ENCODE data around the gene SLC25A10. TPM values are rescaled to one million over a fixed set of nuclear protein-coding genes. Genes with fewer than 3 reads are reported as not detected.

The SLC25A10 gene
- total and polyA plus RNA-seq, 2 donors (not counting 3 experiments of a cell fraction or from before 2014, with no cell fraction given) = 16.7 to 17.2 TPM

GRCh38 chr17:81726004-81726403, 13.9 kb downstream of the SLC25A10 start:
- H3K27ac ChIP-seq (ENCODE audit: insufficient read depth, low read depth, low read length) = no peak overlapping the region
- no peak for TF ChIP-seq POLR2AphosphoS5 (IDR thresholded peaks at IDR 0.05; ENCODE audit: insufficient read depth, low read depth, low read length)
- TF ChIP-seq, protein P1, sequence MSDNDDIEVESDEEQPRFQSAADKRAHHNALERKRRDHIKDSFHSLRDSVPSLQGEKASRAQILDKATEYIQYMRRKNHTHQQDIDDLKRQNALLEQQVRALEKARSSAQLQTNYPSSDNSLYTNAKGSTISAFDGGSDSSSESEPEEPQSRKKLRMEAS (IDR thresholded peaks at IDR 0.05; ENCODE audit: insufficient read depth, insufficient read length) = no peak
- TF ChIP-seq CTCF (IDR thresholded peaks at IDR 0.05; ENCODE audit: extremely low read depth in 1 of 2, insufficient read depth in 1 of 2, low read depth in 1 of 2, low read length in 2 of 2) = no peak
- no peak for TF ChIP-seq POLR2A (IDR thresholded peaks at IDR 0.05; ENCODE audit: low read depth, low read length)
- no peak for TF ChIP-seq FOS (IDR thresholded peaks at IDR 0.05; ENCODE audit: borderline replicate concordance, insufficient read depth, low read length)
- no peak for TF ChIP-seq JUN (IDR thresholded peaks at IDR 0.05; ENCODE audit: borderline replicate concordance, insufficient read depth, insufficient read length, low read depth)
- TF ChIP-seq MYC (IDR thresholded peaks at IDR 0.05; ENCODE audit: low read depth, low read length) = no peak
- no peak for TF ChIP-seq GATA2 (IDR thresholded peaks at IDR 0.05; ENCODE audit: insufficient read depth, insufficient read length, low read depth, low read length)
- no peak for TF ChIP-seq EZH2 (IDR thresholded peaks at IDR 0.05; ENCODE audit: borderline replicate concordance, low read depth, low read length, severe bottlenecking)
- no peaks in the 10 kb centered on the region for H3K79me2 ChIP-seq (ENCODE audit: control insufficient read depth, insufficient read depth, low read length)
- peaks cover 0 to 3% of the 10 kb centered on the region in 2 experiments for H3K27me3 ChIP-seq (ENCODE audit: control insufficient read depth in 2 of 2, insufficient read depth in 2 of 2, low read length in 2 of 2)
- CTCF ChIA-PET = interaction anchor here (1.5 to 2.1 kb wide), 3 partner anchors 10 to 312 kb away, joined by 4 to 5 read pairs (median 5); partner anchors contain the start of gene DCXR
- H3K4me2 ChIP-seq (ENCODE audit: insufficient read depth, low read length) = no peak overlapping the region
- H2AFZ ChIP-seq (ENCODE audit: low read depth, low read length) = no peak overlapping the region
- POLR2A ChIA-PET = no interaction called here
- DNase-seq (ENCODE audit: low read depth, low spot score) = no peak
- BruUV-seq (replicated peaks) = no TSS peak
- H4K20me1 ChIP-seq (replicated peaks; ENCODE audit: control insufficient read depth, extremely low read depth, insufficient read depth, low read length) = no peaks in the 10 kb centered on the region
- H3K9me3 ChIP-seq (replicated peaks; ENCODE audit: control insufficient read depth, insufficient read depth, low read length) = no peaks in the 10 kb centered on the region
- H3K4me1 ChIP-seq (ENCODE audit: control insufficient read depth, extremely low read depth, insufficient read depth, low read length) = peaks cover 4% of the 10 kb centered on the region
- H3K9me1 ChIP-seq (replicated peaks; ENCODE audit: control insufficient read depth, extremely low read depth, insufficient read depth, low read length) = no peaks in the 10 kb centered on the region
- H3K4me3 ChIP-seq (replicated peaks in 1 of 3; ENCODE audit: insufficient read depth in 1 of 3, low read depth in 1 of 3, low read length in 3 of 3) = no peak overlapping the region
- no peak for FAIRE-seq
- no peaks in the 10 kb centered on the region for H3K36me3 ChIP-seq (ENCODE audit: control insufficient read depth in 2 of 2, extremely low read depth in 1 of 2, insufficient read depth in 2 of 2, low read length in 2 of 2)
- intact Hi-C loops (cut with micrococcal nuclease) (no loop called here), dilution Hi-C loops (cut with MboI; ENCODE audit: extremely low pct_ligation_motif_present, low sequenced_read_pairs) (no loop called here)
- H3K9ac ChIP-seq (replicated peaks; ENCODE audit: extremely low read depth, insufficient read depth, low read length) = no peak overlapping the region
